Measurements from ENCODE around the gene OGG1. TPM values are rescaled to one million over a fixed set of nuclear protein-coding genes. Genes with fewer than 3 reads are reported as not detected.

The OGG1 gene
- total and polyA plus RNA-seq, 9 of the 15 experiments (the other 6 are each of a cell fraction or from before 2014, with no cell fraction given) = 6.6 to 33.0 (median 24.4) TPM

DNA sequence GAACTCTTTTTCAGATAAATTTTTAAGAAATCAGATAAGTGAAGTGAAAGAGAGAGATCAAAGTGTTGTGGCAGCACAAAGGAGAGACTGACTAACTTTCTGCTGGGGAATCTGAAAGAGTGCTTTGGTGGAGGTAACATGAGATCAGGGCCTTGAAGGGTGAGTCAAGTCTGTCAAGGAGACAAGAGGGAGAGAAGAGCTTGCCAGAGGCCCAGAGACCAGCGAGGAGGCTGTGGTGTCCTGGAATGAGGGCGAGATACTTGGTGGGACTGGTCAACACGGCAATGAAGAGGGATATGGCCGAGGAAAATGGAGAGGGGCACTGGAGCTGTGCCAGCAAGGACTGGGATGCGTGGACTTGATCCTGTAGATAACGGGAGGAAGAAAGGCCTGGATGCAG lies 38.0 kb downstream of the OGG1 start (continued):
- TF ChIP-seq, protein P1, sequence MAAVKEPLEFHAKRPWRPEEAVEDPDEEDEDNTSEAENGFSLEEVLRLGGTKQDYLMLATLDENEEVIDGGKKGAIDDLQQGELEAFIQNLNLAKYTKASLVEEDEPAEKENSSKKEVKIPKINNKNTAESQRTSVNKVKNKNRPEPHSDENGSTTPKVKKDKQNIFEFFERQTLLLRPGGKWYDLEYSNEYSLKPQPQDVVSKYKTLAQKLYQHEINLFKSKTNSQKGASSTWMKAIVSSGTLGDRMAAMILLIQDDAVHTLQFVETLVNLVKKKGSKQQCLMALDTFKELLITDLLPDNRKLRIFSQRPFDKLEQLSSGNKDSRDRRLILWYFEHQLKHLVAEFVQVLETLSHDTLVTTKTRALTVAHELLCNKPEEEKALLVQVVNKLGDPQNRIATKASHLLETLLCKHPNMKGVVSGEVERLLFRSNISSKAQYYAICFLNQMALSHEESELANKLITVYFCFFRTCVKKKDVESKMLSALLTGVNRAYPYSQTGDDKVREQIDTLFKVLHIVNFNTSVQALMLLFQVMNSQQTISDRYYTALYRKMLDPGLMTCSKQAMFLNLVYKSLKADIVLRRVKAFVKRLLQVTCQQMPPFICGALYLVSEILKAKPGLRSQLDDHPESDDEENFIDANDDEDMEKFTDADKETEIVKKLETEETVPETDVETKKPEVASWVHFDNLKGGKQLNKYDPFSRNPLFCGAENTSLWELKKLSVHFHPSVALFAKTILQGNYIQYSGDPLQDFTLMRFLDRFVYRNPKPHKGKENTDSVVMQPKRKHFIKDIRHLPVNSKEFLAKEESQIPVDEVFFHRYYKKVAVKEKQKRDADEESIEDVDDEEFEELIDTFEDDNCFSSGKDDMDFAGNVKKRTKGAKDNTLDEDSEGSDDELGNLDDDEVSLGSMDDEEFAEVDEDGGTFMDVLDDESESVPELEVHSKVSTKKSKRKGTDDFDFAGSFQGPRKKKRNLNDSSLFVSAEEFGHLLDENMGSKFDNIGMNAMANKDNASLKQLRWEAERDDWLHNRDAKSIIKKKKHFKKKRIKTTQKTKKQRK (IDR thresholded peaks at IDR 0.05; ENCODE audit: borderline replicate concordance, low read depth, low read length) = no peak
- TF ChIP-seq MCM2 (IDR thresholded peaks at IDR 0.05; ENCODE audit: low read depth) = no peak
- TF ChIP-seq RFX1 (IDR thresholded peaks at IDR 0.05) = no peak
- TF ChIP-seq ATF7 (IDR thresholded peaks at IDR 0.05) = no peak
- TF ChIP-seq TRIM28 (IDR thresholded peaks at IDR 0.05) = no peak
- no peak for TF ChIP-seq ZFP36 (IDR thresholded peaks at IDR 0.05; ENCODE audit: low read depth, low read length, partially characterized antibody)
- no peak for TF ChIP-seq ARHGAP35 (IDR thresholded peaks at IDR 0.05; ENCODE audit: partially characterized antibody)
- TF ChIP-seq ELF4 (CRISPR knock-in tag; IDR thresholded peaks at IDR 0.05) = 0 out of 2 replicates have a peak, but pooled peaks have one; percentile 47
- no peak for TF ChIP-seq ZNF561 (CRISPR knock-in tag; conservative IDR thresholded peaks at IDR 0.05)
- TF ChIP-seq BMI1 (IDR thresholded peaks at IDR 0.05; ENCODE audit: low read length) = no peak
- no peak for TF ChIP-seq BACH1 (tag; IDR thresholded peaks at IDR 0.05)
- no peak for TF ChIP-seq XRCC4 (IDR thresholded peaks at IDR 0.05; ENCODE audit: extremely low read depth, insufficient read depth, insufficient read length)
